Thymus (tissue), 11 donors: ENCODE measurements around the gene CIITA. TPM values are rescaled to one million over a fixed set of nuclear protein-coding genes. Genes with fewer than 3 reads are reported as not detected.

Experiments used
- DNase-seq, 9 donors: peaks; one replicate each; pipeline ENCODE4 v3.0.0-alpha.2; 2013; ENCODE audit warnings: low spot score in 9 of 9, low read depth in 6 of 9, missing footprints in 1 of 9
- H3K27ac ChIP-seq, 2 donors: one replicate each; pipeline ENCODE4 v1.5.1; 2013; ENCODE audit warnings: control low read depth in 1 of 2, low read depth in 1 of 2, low read length in 1 of 2, mild to moderate bottlenecking in 1 of 2, moderate library complexity in 1 of 2
- H3K27me3 ChIP-seq, 2 donors: one replicate each; pipeline ENCODE4 v1.5.1; 2013; ENCODE audit warnings: low read length in 1 of 2; ENCODE audit not compliant: control insufficient read depth in 2 of 2, insufficient read depth in 1 of 2
- H3K36me3 ChIP-seq, 2 donors: one replicate each; pipeline ENCODE4 v1.5.1; 2013; ENCODE audit warnings: low read length in 1 of 2, mild to moderate bottlenecking in 1 of 2, moderate library complexity in 1 of 2; ENCODE audit not compliant: control insufficient read depth in 2 of 2, insufficient read depth in 2 of 2
- H3K4me1 ChIP-seq, 2 donors: one replicate each; pipeline ENCODE4 v1.5.1; 2013; ENCODE audit warnings: low read length in 2 of 2; ENCODE audit not compliant: control insufficient read depth in 2 of 2, insufficient read depth in 2 of 2
- H3K4me3 ChIP-seq, 2 donors: one replicate each; pipeline ENCODE4 v1.5.1; 2013; ENCODE audit warnings: low read length in 2 of 2, control low read depth in 1 of 2, mild to moderate bottlenecking in 1 of 2
- H3K9me3 ChIP-seq, 2 donors: one replicate each; pipeline ENCODE4 v1.5.1; 2013; ENCODE audit warnings: low read length in 1 of 2, mild to moderate bottlenecking in 1 of 2; ENCODE audit not compliant: control insufficient read depth in 2 of 2, insufficient read depth in 1 of 2
- WGBS: extraction: QIAGEN DNeasy Blood & Tissue Kit; methylation state at CpG from one replicate; pipeline ENCODE4 v1.1.7; 2013; 5-methylcytosine and 5-hydroxymethylcytosine counted together
- polyA plus RNA-seq: library from polyadenylated mRNA; stranded (reverse); fragments of 200-250 nt; gene quantifications from one replicate; pipeline ENCODE4 v1.2.3, GENCODE V29; 2013
- total RNA-seq: library from RNA; stranded (reverse); fragments of 120-200 nt; gene quantifications from one replicate; pipeline ENCODE4 v1.2.4, GENCODE V29; 2013
- donor health status: healthy.

The CIITA gene
- total and polyA plus RNA-seq, 2 donors = 16.7 to 32.8 TPM

DNA sequence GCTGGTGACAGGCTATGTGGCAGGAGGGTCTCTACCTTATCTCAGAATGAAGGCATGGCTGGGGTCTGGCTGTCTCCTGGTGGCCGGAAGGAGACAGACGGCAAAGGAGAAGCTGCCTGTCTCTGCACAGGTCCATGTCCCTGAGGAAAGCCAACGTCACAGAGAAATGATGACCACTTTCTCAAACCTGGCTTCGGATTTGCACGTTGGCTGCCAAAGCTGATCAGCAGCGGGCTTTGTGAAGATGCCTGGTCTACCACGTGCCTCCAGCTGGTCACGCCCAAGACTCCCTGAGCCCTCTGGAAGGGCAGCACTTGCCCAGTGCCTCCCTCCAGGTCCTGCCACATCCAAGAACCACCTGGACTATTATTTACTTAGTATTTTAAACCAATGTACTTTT lies 56.9 kb downstream of the CIITA start:
- H3K27me3 ChIP-seq = no peaks in the 10 kb centered on the region
- peaks cover 17 to 24% of the 10 kb centered on the region in 2 donors for H3K4me1 ChIP-seq
- no peak overlapping the region for H3K27ac ChIP-seq
- H3K9me3 ChIP-seq = no peaks in the 10 kb centered on the region
- 98% methylated on average over 8 of the region's 8 CpGs for WGBS
- no peak for DNase-seq
- peaks cover 29 to 34% of the 10 kb centered on the region in 2 donors for H3K36me3 ChIP-seq
- no peak overlapping the region for H3K4me3 ChIP-seq

DNA sequence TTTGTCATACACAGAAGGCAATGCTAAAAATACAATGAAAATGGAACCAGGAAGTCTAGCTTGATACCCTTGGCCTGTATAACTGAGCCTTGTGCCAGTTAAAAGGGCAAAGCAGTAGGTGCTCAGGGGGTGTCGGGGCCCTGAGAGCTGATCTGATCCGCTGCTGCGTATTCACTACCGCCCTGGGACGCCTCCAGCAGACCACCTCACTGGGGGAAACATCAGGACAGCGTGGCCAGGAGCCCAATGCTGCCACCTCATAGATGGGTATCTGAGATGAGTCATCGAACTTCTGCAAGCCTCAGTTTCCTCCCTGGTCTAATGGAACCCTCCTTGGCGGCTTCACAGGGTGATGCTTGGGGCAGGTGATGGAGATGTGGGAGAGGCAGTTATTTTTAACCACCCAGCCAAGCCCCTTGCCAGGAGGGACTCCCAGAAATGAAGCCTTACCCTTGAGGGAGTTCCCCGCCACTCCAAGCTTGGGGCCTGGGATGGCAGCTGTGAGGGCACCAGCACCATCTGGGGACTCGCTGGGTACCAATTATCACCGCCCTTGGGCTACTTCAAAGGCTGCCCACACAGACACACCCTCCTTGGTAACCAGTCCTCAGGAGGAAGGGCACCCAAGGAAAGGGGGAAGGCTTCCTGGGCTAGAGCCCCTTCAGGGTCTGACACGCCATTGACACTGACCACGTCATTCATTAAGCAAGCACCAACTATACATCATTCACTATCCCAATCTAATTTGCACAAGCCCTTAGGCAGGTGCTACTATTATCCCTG lies 57.5 kb downstream of the CIITA start:
- 98% methylated on average over 13 of the region's 13 CpGs for WGBS
- Histone ChIP-seq H3K36me3 (peaks cover 27% of the 10 kb centered on the region in 2 donors), H3K4me1 (peaks cover 23 to 30% of the 10 kb centered on the region in 2 donors), H3K9me3 (no peaks in the 10 kb centered on the region), H3K27me3 (no peaks in the 10 kb centered on the region), H3K27ac (no peak overlapping the region), H3K4me3 (no peak overlapping the region)
- DNase-seq = no peak

DNA sequence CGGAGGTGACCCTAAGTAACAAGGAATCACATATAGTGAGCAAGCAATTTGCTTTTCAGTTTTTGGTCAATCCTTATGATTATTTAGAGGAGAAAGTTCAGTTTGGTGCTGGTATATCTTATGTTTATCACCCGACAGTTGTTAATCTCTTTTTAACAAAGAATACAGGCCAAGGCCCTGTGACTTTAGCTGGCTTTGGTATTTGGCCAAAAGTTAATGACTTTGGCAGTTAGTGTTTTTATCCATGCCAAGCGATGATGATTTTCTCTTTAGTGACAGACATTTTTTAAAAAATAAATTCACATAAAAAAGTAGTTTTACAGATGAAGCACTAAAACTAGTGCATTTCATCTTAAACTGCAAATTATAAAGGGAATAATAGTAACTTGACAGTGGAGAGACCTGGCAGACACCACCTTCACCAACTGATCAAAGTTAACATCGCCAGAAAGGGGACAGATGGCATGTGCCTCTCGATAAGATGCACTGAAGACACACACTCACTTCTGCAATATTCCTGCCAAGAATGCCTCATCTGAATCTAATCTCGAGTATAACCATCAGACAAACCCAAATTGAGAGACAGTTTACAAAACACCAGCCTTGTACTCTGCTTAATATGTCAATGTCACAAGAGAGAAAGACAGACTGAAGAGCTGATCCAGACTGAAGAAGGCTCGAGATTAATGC lies 58.4 kb downstream of the CIITA start:
- Histone ChIP-seq H3K27me3 (no peaks in the 10 kb centered on the region), H3K4me1 (peaks cover 29 to 39% of the 10 kb centered on the region in 2 donors), H3K4me3 (no peak overlapping the region), H3K36me3 (peaks cover 22 to 24% of the 10 kb centered on the region in 2 donors), H3K27ac (no peak overlapping the region), H3K9me3 (no peaks in the 10 kb centered on the region)
- DNase-seq = no peak
- 93% methylated on average over 7 of the region's 7 CpGs for WGBS

DNA sequence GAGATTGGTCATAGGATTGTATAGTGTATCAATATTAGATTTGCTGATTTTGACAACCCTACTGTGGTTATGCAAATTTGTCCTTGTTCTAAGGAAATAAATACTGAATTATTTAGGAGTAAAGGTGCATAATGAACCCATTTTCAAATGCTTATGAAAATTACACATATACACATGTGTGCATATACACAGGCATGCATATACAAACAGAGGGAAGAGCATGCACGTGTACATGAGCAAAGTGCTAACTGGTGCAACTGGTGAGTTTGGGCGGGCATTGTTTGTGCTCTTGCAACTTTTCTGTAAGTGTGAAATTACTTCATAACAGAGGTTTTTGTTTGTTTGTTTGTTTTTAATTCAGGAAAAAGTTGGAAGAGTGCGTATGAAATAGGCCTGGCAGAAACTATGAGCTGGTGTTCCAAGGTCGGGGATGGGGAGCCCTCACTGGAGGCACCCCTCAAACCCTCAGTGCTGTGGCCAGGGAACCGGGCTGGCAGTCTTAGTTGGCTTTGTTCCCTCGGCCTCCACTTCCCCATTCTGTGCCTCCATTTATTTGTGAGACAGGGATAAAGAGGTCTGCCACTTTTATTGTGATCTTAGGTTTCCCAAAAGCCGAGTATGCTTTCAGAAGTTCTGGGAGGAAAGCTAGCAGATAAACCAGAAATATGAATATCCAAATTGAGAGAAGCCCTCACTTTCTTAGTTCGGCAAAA lies 59.4 kb downstream of the CIITA start:
- no peaks in the 10 kb centered on the region for H3K9me3 ChIP-seq
- H3K4me3 ChIP-seq = no peak overlapping the region
- DNase-seq = no peak
- 70% methylated on average over 8 of the region's 8 CpGs for WGBS
- peaks cover 22 to 24% of the 10 kb centered on the region in 2 donors for H3K36me3 ChIP-seq
- H3K27me3 ChIP-seq = no peaks in the 10 kb centered on the region
- H3K4me1 ChIP-seq = peaks cover 38 to 49% of the 10 kb centered on the region in 2 donors
- no peak overlapping the region for H3K27ac ChIP-seq

DNA sequence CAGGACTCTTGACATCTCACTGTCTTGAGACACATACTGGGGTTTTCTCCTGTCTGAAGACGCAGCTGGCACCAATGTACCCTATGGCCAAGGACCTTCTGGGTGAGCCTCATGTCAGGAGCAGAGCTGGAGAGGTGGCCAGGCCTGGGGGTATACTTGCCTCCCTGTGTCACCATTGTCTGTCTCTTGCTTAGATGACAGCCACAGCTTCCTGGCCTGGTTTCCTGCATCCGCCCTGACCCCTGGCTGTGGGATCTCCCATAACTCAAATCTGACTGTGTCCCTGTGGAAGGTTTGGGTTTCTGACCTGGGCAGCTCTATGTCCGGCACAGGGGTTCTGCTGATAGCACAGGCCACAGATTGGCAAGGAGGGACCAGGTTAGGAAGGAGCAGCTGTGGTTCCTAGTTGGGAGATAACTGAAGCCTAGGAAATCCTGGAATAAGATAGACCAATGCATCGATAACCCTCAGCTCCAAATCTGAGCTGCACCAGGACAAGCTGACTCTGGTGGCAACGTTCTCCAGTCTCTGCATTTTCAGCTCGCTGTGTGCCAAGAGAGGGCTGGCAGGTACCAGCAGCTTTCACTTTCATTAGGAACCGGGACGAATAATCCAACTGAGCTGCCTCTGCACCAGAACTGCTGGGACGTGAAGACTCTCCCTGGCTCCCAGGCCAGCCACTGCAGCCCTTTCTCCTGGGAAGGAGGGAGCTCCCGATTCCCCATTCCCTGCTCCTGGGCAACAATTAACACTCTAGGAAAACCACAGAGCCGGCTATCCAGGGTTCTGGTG lies 60.3 kb downstream of the CIITA start:
- Histone ChIP-seq H3K27me3 (no peaks in the 10 kb centered on the region), H3K27ac (no peak overlapping the region), H3K4me1 (peaks cover 38 to 50% of the 10 kb centered on the region in 2 donors), H3K36me3 (peaks cover 21 to 22% of the 10 kb centered on the region in 2 donors), H3K4me3 (no peak overlapping the region), H3K9me3 (no peaks in the 10 kb centered on the region)
- no peak for DNase-seq
- WGBS = 56% methylated on average over 11 of the region's 11 CpGs

DNA sequence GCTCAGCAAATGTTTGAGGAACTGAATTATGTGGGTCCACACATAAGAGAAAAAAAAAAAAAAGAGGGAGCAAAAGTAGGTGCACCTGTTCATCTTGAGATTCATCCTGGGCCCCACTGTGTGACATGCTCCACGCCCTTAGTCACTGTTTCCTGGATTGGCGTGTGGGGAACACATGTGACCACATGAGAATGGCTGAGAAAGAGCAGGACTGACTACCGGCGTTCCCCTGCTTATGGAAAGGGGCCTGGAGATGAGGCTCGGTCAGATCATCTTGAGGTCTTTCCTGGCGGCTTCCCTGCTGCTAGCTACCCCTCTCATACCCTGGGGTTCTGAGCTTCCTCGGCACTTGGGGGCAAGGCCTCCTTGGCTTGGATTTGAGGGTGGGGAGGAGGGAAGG lies 61.3 kb downstream of the CIITA start:
- 34% methylated on average over 7 of the region's 7 CpGs for WGBS
- Histone ChIP-seq H3K9me3 (no peaks in the 10 kb centered on the region), H3K36me3 (peaks cover 14 to 19% of the 10 kb centered on the region in 2 donors), H3K27me3 (no peaks in the 10 kb centered on the region), H3K27ac (peak overlapping the region in 1 of 2 donors; percentile 30), H3K4me1 (peaks cover 43 to 60% of the 10 kb centered on the region in 2 donors), H3K4me3 (no peak overlapping the region)
- DNase-seq = peak in 1 of 9 donors; percentile 51

DNA sequence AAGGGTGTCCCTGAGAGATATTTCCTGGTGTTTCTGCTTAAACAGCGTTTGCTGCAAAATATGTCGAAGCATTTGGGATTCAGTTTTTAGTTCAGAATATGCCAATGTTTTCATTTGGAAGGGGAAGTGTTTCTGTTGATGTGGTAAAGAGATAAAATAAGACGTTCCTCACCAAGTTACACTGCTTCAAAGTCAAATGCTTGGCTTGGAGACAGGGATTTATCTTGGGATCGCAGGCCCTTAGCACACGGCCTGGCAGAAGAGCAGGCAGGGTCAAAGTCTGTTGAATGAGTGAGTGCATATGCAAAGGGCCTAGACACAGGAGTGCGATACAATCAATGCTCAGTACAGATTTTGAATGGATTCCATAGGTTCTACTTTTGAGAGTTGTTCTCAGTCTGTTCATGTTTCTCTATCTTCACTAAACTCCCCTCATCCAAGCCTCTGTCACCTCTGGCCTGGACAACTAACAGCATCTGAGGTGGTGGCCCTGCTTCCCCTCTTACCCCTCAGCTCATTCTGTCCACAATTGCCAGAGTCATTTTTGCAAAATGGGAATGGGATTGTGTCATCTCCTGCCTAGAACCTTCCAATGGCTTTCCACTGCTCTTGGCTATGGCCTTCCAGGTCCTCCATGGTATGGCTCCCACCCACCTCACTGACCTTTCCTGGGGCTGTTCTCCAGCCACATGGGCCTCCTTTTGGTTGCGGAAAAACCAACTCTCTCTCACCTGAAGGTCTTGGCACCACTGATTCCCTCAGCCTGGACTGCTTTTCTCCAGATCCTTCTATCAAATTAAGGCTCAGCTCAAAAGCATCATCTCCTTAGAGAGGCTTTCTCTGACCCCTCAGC lies 62.0 kb downstream of the CIITA start:
- Histone ChIP-seq H3K4me1 (peaks cover 49 to 62% of the 10 kb centered on the region in 2 donors), H3K27me3 (no peaks in the 10 kb centered on the region), H3K9me3 (no peaks in the 10 kb centered on the region), H3K4me3 (no peak overlapping the region), H3K36me3 (peaks cover 7 to 13% of the 10 kb centered on the region in 2 donors), H3K27ac (peak overlapping the region in 1 of 2 donors; percentile 30)
- no peak for DNase-seq
- WGBS = 53% methylated on average over 7 of the region's 7 CpGs

DNA sequence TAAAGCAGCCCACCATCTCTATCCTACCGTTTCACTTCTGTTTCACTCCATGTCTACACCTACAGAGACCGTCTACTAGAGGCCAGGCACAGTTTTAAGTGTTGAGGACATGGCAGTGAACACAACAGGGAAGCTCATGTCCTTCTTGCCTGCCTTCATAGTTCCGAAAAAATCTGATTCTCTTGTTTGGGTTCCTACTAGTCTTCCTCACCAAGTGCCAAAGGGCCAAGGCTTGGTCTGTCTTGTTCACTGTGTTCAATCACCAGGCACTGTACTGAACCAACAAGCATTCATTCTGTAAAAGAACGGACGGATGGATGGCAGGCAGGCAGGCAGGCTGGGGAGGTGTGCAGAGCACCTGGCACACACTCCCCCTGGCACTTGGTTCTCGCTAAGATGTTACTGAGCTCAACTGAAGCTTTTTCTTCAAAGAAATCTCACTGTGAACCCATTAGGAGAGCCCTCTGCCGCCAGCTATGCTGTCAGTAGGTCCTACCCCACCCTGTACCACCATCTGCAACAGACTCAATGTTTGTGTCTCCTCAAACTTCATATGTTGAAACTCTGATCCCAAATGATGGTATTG lies 62.7 kb downstream of the CIITA start:
- Histone ChIP-seq H3K9me3 (no peaks in the 10 kb centered on the region), H3K27ac (peak overlapping the region in 1 of 2 donors; percentile 34), H3K27me3 (no peaks in the 10 kb centered on the region), H3K4me3 (peak overlapping the region in 1 of 2 donors; percentile 64), H3K36me3 (peaks cover 4 to 12% of the 10 kb centered on the region in 2 donors), H3K4me1 (peaks cover 49 to 64% of the 10 kb centered on the region in 2 donors)
- WGBS = 65% methylated on average over 7 of the region's 7 CpGs
- peak in 1 of 9 donors; percentile 60 for DNase-seq
